Liver (tissue), 9 donors: ENCODE results near the gene AXIN1. TPM values are rescaled to one million over a fixed set of nuclear protein-coding genes. Genes with fewer than 3 reads are reported as not detected.

Source experiments
- DNase-seq: peaks from one replicate; pipeline ENCODE4 v3.0.0-alpha.2; 2017; ENCODE audit warnings: low spot score
- H3K27ac ChIP-seq, 2 donors: one replicate each; pipeline ENCODE4 v1.7.0; 2013; ENCODE audit warnings: inconsistent platforms in 2 of 2, low read length in 2 of 2, control low read depth in 1 of 2, low read depth in 1 of 2, mild to moderate bottlenecking in 1 of 2
- H3K27me3 ChIP-seq, 4 donors: one replicate each; pipeline versions ENCODE4 v1.6.1 to v1.7.0; 2013; ENCODE audit warnings: low read length in 3 of 4, inconsistent platforms in 1 of 4, mild to moderate bottlenecking in 1 of 4, moderate library complexity in 1 of 4; ENCODE audit not compliant: control insufficient read depth in 4 of 4, insufficient read depth in 4 of 4
- H3K36me3 ChIP-seq, 4 donors: one replicate each; pipeline versions ENCODE4 v1.6.1 to v1.7.0; 2013; ENCODE audit warnings: low read length in 3 of 4, mild to moderate bottlenecking in 3 of 4, low read depth in 1 of 4, moderate library complexity in 1 of 4; ENCODE audit not compliant: control insufficient read depth in 4 of 4, insufficient read depth in 3 of 4
- H3K4me1 ChIP-seq, 4 donors: one replicate each; pipeline versions ENCODE4 v1.6.1 to v1.7.0; 2013; ENCODE audit warnings: low read length in 3 of 4, mild to moderate bottlenecking in 3 of 4, moderate library complexity in 1 of 4; ENCODE audit not compliant: control insufficient read depth in 4 of 4, insufficient read depth in 4 of 4
- H3K4me3 ChIP-seq, 3 donors: one replicate each; pipeline versions ENCODE4 v1.6.1 to v1.7.0; 2013; ENCODE audit warnings: low read length in 3 of 3, control low read depth in 1 of 3, low read depth in 1 of 3, mild to moderate bottlenecking in 1 of 3
- H3K9ac ChIP-seq, 2 donors: one replicate each; pipeline ENCODE4 v1.7.0; 2013; ENCODE audit warnings: low read length in 2 of 2, mild to moderate bottlenecking in 2 of 2, moderate library complexity in 2 of 2, control low read depth in 1 of 2, low read depth in 1 of 2
- H3K9me3 ChIP-seq, 4 donors: one replicate each; pipeline versions ENCODE4 v1.6.1 to v1.7.0; 2013; ENCODE audit warnings: low read length in 3 of 4; ENCODE audit not compliant: control insufficient read depth in 4 of 4
- EGR1 ChIP-seq, 2 donors: IDR thresholded peaks; 2 replicates each; pipeline ENCODE4 v1.6.1; 2016 to 2018; ENCODE audit warnings: antibody characterized with exemption in 2 of 2, low read depth in 2 of 2
- FOXA1 ChIP-seq: IDR thresholded peaks from 2 replicates; pipeline ENCODE4 v1.6.1; 2016; ENCODE audit warnings: antibody characterized with exemption
- FOXA2 ChIP-seq: IDR thresholded peaks from 2 replicates; pipeline ENCODE4 v1.6.1; 2016; ENCODE audit warnings: antibody characterized with exemption
- GABPA ChIP-seq, 2 donors: IDR thresholded peaks in 1 of 2; conservative IDR thresholded peaks in 1 of 2; 2 replicates each; pipeline ENCODE4 v1.6.1; 2016; ENCODE audit warnings: antibody characterized with exemption in 2 of 2, mild to moderate bottlenecking in 1 of 2, moderate library complexity in 1 of 2
- HNF4A ChIP-seq, 2 donors: conservative IDR thresholded peaks; 2 replicates each; pipeline ENCODE4 v1.6.1; 2016; ENCODE audit warnings: antibody characterized with exemption in 2 of 2, mild to moderate bottlenecking in 2 of 2
- HNF4G ChIP-seq: IDR thresholded peaks from 2 replicates; pipeline ENCODE4 v1.6.1; 2016; ENCODE audit warnings: antibody characterized with exemption
- JUND ChIP-seq, 2 donors: IDR thresholded peaks; 2 replicates each; pipeline ENCODE4 v1.6.1; 2016; ENCODE audit warnings: antibody characterized with exemption in 2 of 2
- NR2F2 ChIP-seq: IDR thresholded peaks from 2 replicates; pipeline ENCODE4 v1.6.1; 2016; ENCODE audit warnings: antibody characterized with exemption
- RAD21 ChIP-seq, 2 donors: IDR thresholded peaks; 2 replicates each; pipeline ENCODE4 v1.6.1; 2016; ENCODE audit warnings: antibody characterized with exemption in 2 of 2, mild to moderate bottlenecking in 2 of 2
- RXRA ChIP-seq, 2 donors: IDR thresholded peaks; 2 replicates each; pipeline ENCODE4 v1.6.1; 2017 to 2018; ENCODE audit warnings: antibody characterized with exemption in 2 of 2, mild to moderate bottlenecking in 1 of 2
- TAF1 ChIP-seq: conservative IDR thresholded peaks from 2 replicates; pipeline ENCODE4 v1.6.1; 2016; ENCODE audit warnings: antibody characterized with exemption, mild to moderate bottlenecking
- YY1 ChIP-seq: IDR thresholded peaks from 2 replicates; pipeline ENCODE4 v1.6.1; 2016; ENCODE audit warnings: antibody characterized with exemption, mild to moderate bottlenecking
- WGBS: extraction: QIAGEN DNeasy Blood & Tissue Kit; methylation state at CpG from one replicate; pipeline ENCODE4 v1.1.7; 2013; 5-methylcytosine and 5-hydroxymethylcytosine counted together
- polyA plus RNA-seq, 2 donors: library from polyadenylated mRNA; stranded (reverse) in 1 of 2; unstranded in 1 of 2; fragments of 200-250 nt in 1 of 2; fragments of >200 nt in 1 of 2; fragmentation: Nextera tagmentation in 1 of 2; extraction: Ambion mirVana in 1 of 2; gene quantifications; one replicate each; pipeline versions ENCODE4 v1.2.1 to v1.2.3, GENCODE V29; 2013 to 2015
- total RNA-seq, 2 donors: library from RNA; depleted of rRNA; stranded (reverse); fragments of >200 nt; gene quantifications; one replicate each; pipeline ENCODE4 v1.2.3, GENCODE V29; 2014
- TF ChIP-seq, protein P1 (sequence below): IDR thresholded peaks from 2 replicates; pipeline ENCODE4 v1.6.1; 2016; ENCODE audit warnings: antibody characterized with exemption, mild to moderate bottlenecking
- TF ChIP-seq, protein P2 (sequence below): IDR thresholded peaks from 2 replicates; pipeline ENCODE4 v1.6.1; 2016; ENCODE audit warnings: antibody characterized with exemption
- TF ChIP-seq, protein P3 (sequence below): IDR thresholded peaks from 2 replicates; pipeline ENCODE4 v1.6.1; 2016; ENCODE audit warnings: antibody characterized with exemption
- TF ChIP-seq, protein P4 (sequence below): IDR thresholded peaks from 2 replicates; pipeline ENCODE4 v1.6.1; 2016; ENCODE audit warnings: antibody characterized with exemption
- TF ChIP-seq, protein P5 (sequence below): fragments of 150-350 bp; IDR thresholded peaks from 2 replicates; pipeline ENCODE4 v1.5.1; 2017; ENCODE audit warnings: improper control_type of control experiment, low read depth, low read length; ENCODE audit not compliant: missing input control
- donor health status: healthy.
- donor health status: healthy.
- donor health status: healthy.
- donor health status: healthy.
- donor health status: healthy.

Gene AXIN1
- total and polyA plus RNA-seq, 4 donors = 2.0 to 10.3 (median 7.9) TPM

DNA sequence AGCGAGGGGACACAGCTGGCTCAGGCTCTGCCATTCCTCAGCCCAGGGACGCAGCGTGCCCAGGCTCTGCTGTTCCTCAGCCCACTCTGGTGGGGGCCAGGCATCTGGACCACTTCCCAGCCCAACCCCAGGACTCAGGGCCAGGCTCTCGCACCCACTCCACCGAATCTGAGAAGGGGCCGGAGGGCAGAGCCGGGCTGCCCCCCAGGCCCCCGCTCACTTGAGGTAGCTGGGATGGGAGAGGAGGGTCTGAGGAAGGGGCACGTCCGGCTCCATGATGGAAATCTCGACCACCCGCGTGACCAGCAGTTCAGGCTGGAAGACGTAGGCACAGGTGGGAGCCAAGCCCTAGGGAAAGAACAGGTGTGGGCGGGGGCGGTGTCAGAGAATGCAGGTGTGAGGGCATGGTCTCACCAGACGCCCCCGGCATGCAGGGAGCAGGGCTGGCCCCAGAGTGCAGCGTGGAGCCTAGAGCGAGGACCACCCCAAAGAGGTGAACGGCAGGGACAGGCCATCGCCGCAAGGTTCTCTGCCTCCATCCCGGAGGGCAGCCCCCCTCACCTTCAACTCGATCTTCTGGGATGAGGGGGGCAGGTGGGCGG lies 24.4 kb upstream of the AXIN1 start:
- Histone ChIP-seq H3K36me3 (peaks cover 0 to 35% (median 17%) of the 10 kb centered on the region in 4 donors), H3K27me3 (no peaks in the 10 kb centered on the region), H3K27ac (no peak overlapping the region), H3K9ac (no peak overlapping the region), H3K9me3 (no peaks in the 10 kb centered on the region), H3K4me1 (peaks cover 0 to 17% (median 9%) of the 10 kb centered on the region in 4 donors), H3K4me3 (no peak overlapping the region)
- TF ChIP-seq HNF4A (conservative IDR thresholded peaks at IDR 0.05) = no peak
- TF ChIP-seq NR2F2 = no peak
- TF ChIP-seq, protein P1, sequence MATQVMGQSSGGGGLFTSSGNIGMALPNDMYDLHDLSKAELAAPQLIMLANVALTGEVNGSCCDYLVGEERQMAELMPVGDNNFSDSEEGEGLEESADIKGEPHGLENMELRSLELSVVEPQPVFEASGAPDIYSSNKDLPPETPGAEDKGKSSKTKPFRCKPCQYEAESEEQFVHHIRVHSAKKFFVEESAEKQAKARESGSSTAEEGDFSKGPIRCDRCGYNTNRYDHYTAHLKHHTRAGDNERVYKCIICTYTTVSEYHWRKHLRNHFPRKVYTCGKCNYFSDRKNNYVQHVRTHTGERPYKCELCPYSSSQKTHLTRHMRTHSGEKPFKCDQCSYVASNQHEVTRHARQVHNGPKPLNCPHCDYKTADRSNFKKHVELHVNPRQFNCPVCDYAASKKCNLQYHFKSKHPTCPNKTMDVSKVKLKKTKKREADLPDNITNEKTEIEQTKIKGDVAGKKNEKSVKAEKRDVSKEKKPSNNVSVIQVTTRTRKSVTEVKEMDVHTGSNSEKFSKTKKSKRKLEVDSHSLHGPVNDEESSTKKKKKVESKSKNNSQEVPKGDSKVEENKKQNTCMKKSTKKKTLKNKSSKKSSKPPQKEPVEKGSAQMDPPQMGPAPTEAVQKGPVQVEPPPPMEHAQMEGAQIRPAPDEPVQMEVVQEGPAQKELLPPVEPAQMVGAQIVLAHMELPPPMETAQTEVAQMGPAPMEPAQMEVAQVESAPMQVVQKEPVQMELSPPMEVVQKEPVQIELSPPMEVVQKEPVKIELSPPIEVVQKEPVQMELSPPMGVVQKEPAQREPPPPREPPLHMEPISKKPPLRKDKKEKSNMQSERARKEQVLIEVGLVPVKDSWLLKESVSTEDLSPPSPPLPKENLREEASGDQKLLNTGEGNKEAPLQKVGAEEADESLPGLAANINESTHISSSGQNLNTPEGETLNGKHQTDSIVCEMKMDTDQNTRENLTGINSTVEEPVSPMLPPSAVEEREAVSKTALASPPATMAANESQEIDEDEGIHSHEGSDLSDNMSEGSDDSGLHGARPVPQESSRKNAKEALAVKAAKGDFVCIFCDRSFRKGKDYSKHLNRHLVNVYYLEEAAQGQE = no peak
- TF ChIP-seq, protein P2, sequence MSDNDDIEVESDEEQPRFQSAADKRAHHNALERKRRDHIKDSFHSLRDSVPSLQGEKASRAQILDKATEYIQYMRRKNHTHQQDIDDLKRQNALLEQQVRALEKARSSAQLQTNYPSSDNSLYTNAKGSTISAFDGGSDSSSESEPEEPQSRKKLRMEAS = no peak
- TF ChIP-seq, protein P3, sequence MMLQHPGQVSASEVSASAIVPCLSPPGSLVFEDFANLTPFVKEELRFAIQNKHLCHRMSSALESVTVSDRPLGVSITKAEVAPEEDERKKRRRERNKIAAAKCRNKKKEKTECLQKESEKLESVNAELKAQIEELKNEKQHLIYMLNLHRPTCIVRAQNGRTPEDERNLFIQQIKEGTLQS = no peak
- TF ChIP-seq, protein P4, sequence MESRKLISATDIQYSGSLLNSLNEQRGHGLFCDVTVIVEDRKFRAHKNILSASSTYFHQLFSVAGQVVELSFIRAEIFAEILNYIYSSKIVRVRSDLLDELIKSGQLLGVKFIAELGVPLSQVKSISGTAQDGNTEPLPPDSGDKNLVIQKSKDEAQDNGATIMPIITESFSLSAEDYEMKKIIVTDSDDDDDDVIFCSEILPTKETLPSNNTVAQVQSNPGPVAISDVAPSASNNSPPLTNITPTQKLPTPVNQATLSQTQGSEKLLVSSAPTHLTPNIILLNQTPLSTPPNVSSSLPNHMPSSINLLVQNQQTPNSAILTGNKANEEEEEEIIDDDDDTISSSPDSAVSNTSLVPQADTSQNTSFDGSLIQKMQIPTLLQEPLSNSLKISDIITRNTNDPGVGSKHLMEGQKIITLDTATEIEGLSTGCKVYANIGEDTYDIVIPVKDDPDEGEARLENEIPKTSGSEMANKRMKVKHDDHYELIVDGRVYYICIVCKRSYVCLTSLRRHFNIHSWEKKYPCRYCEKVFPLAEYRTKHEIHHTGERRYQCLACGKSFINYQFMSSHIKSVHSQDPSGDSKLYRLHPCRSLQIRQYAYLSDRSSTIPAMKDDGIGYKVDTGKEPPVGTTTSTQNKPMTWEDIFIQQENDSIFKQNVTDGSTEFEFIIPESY = no peak
- TF ChIP-seq EGR1 (IDR thresholded peaks at IDR 0.05; ENCODE audit: low read depth in 2 of 2) = no peak
- TF ChIP-seq RXRA (IDR thresholded peaks at IDR 0.05) = no peak
- TF ChIP-seq FOXA1 = no peak
- TF ChIP-seq, protein P5, sequence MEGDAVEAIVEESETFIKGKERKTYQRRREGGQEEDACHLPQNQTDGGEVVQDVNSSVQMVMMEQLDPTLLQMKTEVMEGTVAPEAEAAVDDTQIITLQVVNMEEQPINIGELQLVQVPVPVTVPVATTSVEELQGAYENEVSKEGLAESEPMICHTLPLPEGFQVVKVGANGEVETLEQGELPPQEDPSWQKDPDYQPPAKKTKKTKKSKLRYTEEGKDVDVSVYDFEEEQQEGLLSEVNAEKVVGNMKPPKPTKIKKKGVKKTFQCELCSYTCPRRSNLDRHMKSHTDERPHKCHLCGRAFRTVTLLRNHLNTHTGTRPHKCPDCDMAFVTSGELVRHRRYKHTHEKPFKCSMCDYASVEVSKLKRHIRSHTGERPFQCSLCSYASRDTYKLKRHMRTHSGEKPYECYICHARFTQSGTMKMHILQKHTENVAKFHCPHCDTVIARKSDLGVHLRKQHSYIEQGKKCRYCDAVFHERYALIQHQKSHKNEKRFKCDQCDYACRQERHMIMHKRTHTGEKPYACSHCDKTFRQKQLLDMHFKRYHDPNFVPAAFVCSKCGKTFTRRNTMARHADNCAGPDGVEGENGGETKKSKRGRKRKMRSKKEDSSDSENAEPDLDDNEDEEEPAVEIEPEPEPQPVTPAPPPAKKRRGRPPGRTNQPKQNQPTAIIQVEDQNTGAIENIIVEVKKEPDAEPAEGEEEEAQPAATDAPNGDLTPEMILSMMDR = no peak
- no peak for TF ChIP-seq TAF1
- no peak for TF ChIP-seq JUND (IDR thresholded peaks at IDR 0.05)
- no peak for TF ChIP-seq HNF4G
- no peak for TF ChIP-seq FOXA2
- TF ChIP-seq YY1 = no peak
- no peak for TF ChIP-seq GABPA (IDR thresholded peaks at IDR 0.05 in 1 of 2, conservative IDR thresholded peaks at IDR 0.05 in 1 of 2)
- TF ChIP-seq RAD21 (IDR thresholded peaks at IDR 0.05) = no peak
- DNase-seq = no peak
- WGBS = 96% methylated on average over 26 of the region's 26 CpGs
